H1 (cell line): ENCODE measurements around the gene SPEF2. TPM values are rescaled to one million over a fixed set of nuclear protein-coding genes. Genes with fewer than 3 reads are reported as not detected.

Experiments
- CTCF ChIA-PET: fragments of 300-600 bp; sonication (Branson Sonifier 250); formaldehyde crosslinking; loops from one replicate; lab custom pipeline; 2021; ENCODE audit not compliant: partially characterized antibody; lab: Charles Lee
- POLR2A ChIA-PET: fragments of 300-600 bp; sonication (Branson Sonifier 250); formaldehyde crosslinking; loops from one replicate; lab custom pipeline; 2021; ENCODE audit warnings: inconsistent platforms; ENCODE audit not compliant: partially characterized antibody; lab: Charles Lee
- DNase-seq, 2 experiments: peaks; one replicate each; pipeline versions ENCODE4 v3.0.0 to v3.0.0-alpha.2; 2010 to 2022; ENCODE audit warnings: low spot score in 2 of 2, low read depth in 1 of 2, mixed read lengths in 1 of 2
- FAIRE-seq: peaks from 2 replicates; lab custom pipeline; 2011; peaks lifted over from hg19 to GRCh38; lab: Jason Lieb, UNC
- H2AFZ ChIP-seq: 2 replicates; pipeline ENCODE4 v1.8.1; 2012; ENCODE audit warnings: low read length, inconsistent platforms
- H2AK5ac ChIP-seq: 2 replicates; pipeline ENCODE4 v1.6.1; 2013; ENCODE audit warnings: low read depth, low read length
- H2BK120ac ChIP-seq: replicated peaks from 2 replicates; pipeline ENCODE3; 2013; ENCODE audit warnings: low read depth, low read length, inconsistent platforms
- H2BK12ac ChIP-seq: 2 replicates; pipeline ENCODE4 v1.6.1; 2013; ENCODE audit warnings: low read depth, low read length
- H2BK15ac ChIP-seq: 2 replicates; pipeline ENCODE4 v1.6.1; 2013; ENCODE audit warnings: low read length
- H2BK20ac ChIP-seq: 2 replicates; pipeline ENCODE4 v1.6.1; 2013; ENCODE audit warnings: low read length
- H2BK5ac ChIP-seq: 2 replicates; pipeline ENCODE4 v1.6.1; 2013; ENCODE audit warnings: low read depth, low read length
- H3K14ac ChIP-seq: 2 replicates; pipeline ENCODE4 v1.6.1; 2013; ENCODE audit warnings: inconsistent platforms; ENCODE audit not compliant: insufficient read length
- H3K18ac ChIP-seq: 2 replicates; pipeline ENCODE4 v1.6.1; 2013; ENCODE audit warnings: low read length; ENCODE audit errors: extremely low read depth
- H3K23ac ChIP-seq: 2 replicates; pipeline ENCODE4 v1.6.1; 2013; ENCODE audit warnings: inconsistent platforms; ENCODE audit not compliant: insufficient read length
- H3K23me2 ChIP-seq: 2 replicates; pipeline ENCODE4 v1.6.1; 2013; ENCODE audit warnings: low read depth, low read length
- H3K27ac ChIP-seq: 2 replicates; pipeline ENCODE4 v1.6.1; 2011; ENCODE audit warnings: low read depth, low read length, inconsistent platforms
- H3K27me3 ChIP-seq, 4 experiments: replicated peaks in 1 of 4; 1 replicate in 1 of 4; 2 replicates in 3 of 4; pipeline versions ENCODE4 v1.6.1 to v1.8.1; 2011 to 2013; ENCODE audit warnings: low read length in 3 of 4, mild to moderate bottlenecking in 3 of 4, inconsistent platforms in 2 of 4, mixed read lengths in 2 of 4, moderate library complexity in 1 of 4; ENCODE audit not compliant: control insufficient read depth in 3 of 4, insufficient read depth in 3 of 4; ENCODE audit errors: extremely low read depth in 1 of 4
- H3K36me3 ChIP-seq, 4 experiments: 2 replicates each; pipeline versions ENCODE4 v1.6.1 to v1.8.1; 2011 to 2013; ENCODE audit warnings: mild to moderate bottlenecking in 4 of 4, low read length in 3 of 4, moderate library complexity in 2 of 4, control low read depth in 1 of 4, inconsistent platforms in 1 of 4; ENCODE audit not compliant: insufficient read depth in 4 of 4, control insufficient read depth in 2 of 4
- H3K4ac ChIP-seq: replicated peaks from 2 replicates; pipeline ENCODE3; 2013; ENCODE audit warnings: low read length, low read depth, mixed read lengths, inconsistent platforms; ENCODE audit not compliant: insufficient read length
- H3K4me1 ChIP-seq, 4 experiments: replicated peaks in 1 of 4; 1 replicate in 1 of 4; 2 replicates in 3 of 4; pipeline versions ENCODE4 v1.6.1 to v1.8.1; 2011 to 2013; ENCODE audit warnings: low read length in 3 of 4, inconsistent platforms in 2 of 4, mixed read lengths in 1 of 4; ENCODE audit not compliant: insufficient read depth in 4 of 4, control insufficient read depth in 3 of 4
- H3K4me2 ChIP-seq, 2 experiments: 2 replicates each; pipeline versions ENCODE4 v1.6.1 to v1.8.1; 2011 to 2013; ENCODE audit warnings: low read depth in 2 of 2, low read length in 2 of 2, control low read depth in 1 of 2, inconsistent platforms in 1 of 2, mild to moderate bottlenecking in 1 of 2; ENCODE audit not compliant: insufficient read depth in 1 of 2
- H3K4me3 ChIP-seq, 4 experiments: fragments of 200-600, 300-600 bp in 1 of 4; sonication (generic), shearing (Covaris generic), sonication (Bioruptor Twin) in 1 of 4; 2 replicates each; pipeline versions ENCODE4 v1.5.1 to v1.8.1; 2011 to 2016; ENCODE audit warnings: low read length in 4 of 4, low read depth in 3 of 4, control low read depth in 2 of 4, inconsistent platforms in 2 of 4, mild to moderate bottlenecking in 2 of 4, mixed read lengths in 1 of 4, moderate library complexity in 1 of 4; ENCODE audit not compliant: insufficient read depth in 2 of 4; ENCODE audit errors: extremely low read depth in 1 of 4
- H3K56ac ChIP-seq: replicated peaks from 2 replicates; pipeline ENCODE3; 2013; ENCODE audit warnings: low read depth, mild to moderate bottlenecking, mixed read lengths, low read length, inconsistent platforms; ENCODE audit not compliant: insufficient read length
- H3K79me1 ChIP-seq: 2 replicates; pipeline ENCODE4 v1.6.1; 2013; ENCODE audit warnings: low read depth, low read length, control low read depth
- H3K79me2 ChIP-seq, 2 experiments: 2 replicates each; pipeline versions ENCODE4 v1.6.1 to v1.8.1; 2012 to 2013; ENCODE audit warnings: low read length in 2 of 2, mild to moderate bottlenecking in 2 of 2, inconsistent platforms in 1 of 2; ENCODE audit not compliant: insufficient read depth in 2 of 2, control insufficient read depth in 1 of 2
- H3K9ac ChIP-seq, 4 experiments: replicated peaks in 1 of 4; 1 replicate in 1 of 4; 2 replicates in 3 of 4; pipeline versions ENCODE4 v1.6.1 to v1.8.1; 2011 to 2013; ENCODE audit warnings: low read depth in 3 of 4, low read length in 3 of 4, control low read depth in 2 of 4, mild to moderate bottlenecking in 2 of 4, moderate library complexity in 2 of 4, inconsistent platforms in 1 of 4; ENCODE audit errors: extremely low read depth in 1 of 4
- H3K9me3 ChIP-seq, 2 experiments: 2 replicates each; pipeline versions ENCODE4 v1.6.1 to v1.8.1; 2012 to 2013; ENCODE audit warnings: mild to moderate bottlenecking in 2 of 2, moderate library complexity in 2 of 2, control low read depth in 1 of 2, inconsistent platforms in 1 of 2, low read depth in 1 of 2, low read length in 1 of 2, mixed read lengths in 1 of 2; ENCODE audit not compliant: insufficient read depth in 2 of 2
- H4K20me1 ChIP-seq, 2 experiments: replicated peaks in 1 of 2; 2 replicates each; pipeline versions ENCODE3 to v1.8.1; 2011 to 2013; ENCODE audit warnings: inconsistent platforms in 2 of 2, low read length in 2 of 2, mild to moderate bottlenecking in 1 of 2; ENCODE audit not compliant: insufficient read depth in 2 of 2, control insufficient read depth in 1 of 2
- H4K5ac ChIP-seq: 2 replicates; pipeline ENCODE4 v1.6.1; 2013; ENCODE audit warnings: low read length, low read depth, mixed read lengths, inconsistent platforms; ENCODE audit not compliant: insufficient read length
- H4K8ac ChIP-seq: 2 replicates; pipeline ENCODE4 v1.8.0; 2013; ENCODE audit warnings: mild to moderate bottlenecking, moderate library complexity, low read length, inconsistent platforms; ENCODE audit not compliant: insufficient read depth; ENCODE audit errors: extremely low read depth
- H4K91ac ChIP-seq: replicated peaks from 2 replicates; pipeline ENCODE3; 2013; ENCODE audit warnings: low read length, mixed read lengths, inconsistent platforms; ENCODE audit not compliant: insufficient read length
- CEBPB ChIP-seq: IDR thresholded peaks from 2 replicates; pipeline ENCODE4 v1.6.1; 2012; ENCODE audit warnings: low read depth, low read length
- CREB1 ChIP-seq: IDR thresholded peaks from 2 replicates; pipeline ENCODE4 v1.6.1; 2012; ENCODE audit warnings: inconsistent platforms
- GABPA ChIP-seq: IDR thresholded peaks from 2 replicates; pipeline ENCODE4 v1.6.1; 2011; ENCODE audit warnings: mild to moderate bottlenecking, low read length, moderate library complexity, borderline replicate concordance; ENCODE audit not compliant: insufficient read depth
- HDAC2 ChIP-seq, 2 experiments: fragments of 300-600 bp in 1 of 2; sonication (generic) in 1 of 2; IDR thresholded peaks; 2 replicates each; pipeline ENCODE4 v1.6.1; 2011 to 2012; ENCODE audit warnings: low read depth in 2 of 2, low read length in 2 of 2, mild to moderate bottlenecking in 2 of 2, moderate library complexity in 2 of 2, borderline replicate concordance in 1 of 2, inconsistent platforms in 1 of 2
- NANOG ChIP-seq: IDR thresholded peaks from 2 replicates; pipeline ENCODE4 v1.6.1; 2011; ENCODE audit warnings: low read length, low read depth, mild to moderate bottlenecking, inconsistent platforms; ENCODE audit not compliant: insufficient read depth, poor library complexity, severe bottlenecking
- POLR2A ChIP-seq, 2 experiments: IDR thresholded peaks; 1 replicate in 1 of 2; 2 replicates in 1 of 2; pipeline ENCODE4 v1.6.1; 2011; ENCODE audit warnings: low read depth in 2 of 2, low read length in 2 of 2, mild to moderate bottlenecking in 2 of 2; ENCODE audit errors: control extremely low read depth in 1 of 2
- POLR2AphosphoS5 ChIP-seq: IDR thresholded peaks from 2 replicates; pipeline ENCODE4 v1.6.1; 2011; ENCODE audit warnings: low read depth, low read length
- SP1 ChIP-seq: IDR thresholded peaks from 2 replicates; pipeline ENCODE4 v1.6.1; 2011; ENCODE audit warnings: low read depth, low read length
- SP4 ChIP-seq: IDR thresholded peaks from 2 replicates; pipeline ENCODE4 v1.6.1; 2012; ENCODE audit warnings: low read length, inconsistent platforms
- TAF1 ChIP-seq: IDR thresholded peaks from 2 replicates; pipeline ENCODE4 v1.6.1; 2011; ENCODE audit warnings: mild to moderate bottlenecking, low read depth, low read length
- TBP ChIP-seq: IDR thresholded peaks from 2 replicates; pipeline ENCODE4 v1.6.1; 2011; ENCODE audit warnings: low read depth, low read length, improper control_type of control experiment
- WGBS, 2 experiments: shearing (Covaris generic) in 1 of 2; methylation state at CpG; one replicate each; pipeline versions ENCODE4 v1.1.6 to v1.1.7; 2013 to 2015; ENCODE audit warnings: low lambda C conversion rate in 2 of 2, mixed read lengths in 2 of 2, inconsistent platforms in 1 of 2, low coverage in 1 of 2, missing lambda C conversion rate in 1 of 2; ENCODE audit not compliant: insufficient replicate concordance in 2 of 2, insufficient coverage in 1 of 2, insufficient read length in 1 of 2; ENCODE audit errors: extremely low coverage in 1 of 2, missing lambda C conversion rate in 1 of 2; 5-methylcytosine and 5-hydroxymethylcytosine counted together
- polyA plus RNA-seq, 7 experiments: library from polyadenylated mRNA; depleted of rRNA in 3 of 7; stranded (reverse) in 5 of 7; unstranded in 2 of 7; fragments of >200 nt in 5 of 7; fragments of 200-250 nt in 2 of 7; gene quantifications; 1 replicate in 5 of 7; 2 replicates in 1 of 7; 4 replicates in 1 of 7; pipeline versions ENCODE4 v1.2.1 to v1.2.3, GENCODE V29; 2011 to 2013; ENCODE audit warnings: missing spikeins in 2 of 7, mixed read lengths in 2 of 7
- total RNA-seq: library from RNA; stranded (reverse); fragmentation: NEBNext Ultra II Directional; extraction: Animal tissue kit (Norgen Biotek cat#: 25700); gene quantifications from 2 replicates; pipeline ENCODE4 v1.2.1, GENCODE V29; 2021
- TF ChIP-seq, protein P1 (sequence below): IDR thresholded peaks from 2 replicates; pipeline ENCODE4 v1.6.1; 2012; ENCODE audit warnings: low read length, inconsistent platforms

The SPEF2 gene
- total and polyA plus RNA-seq, 2 of the 8 experiments (the other 6 are each of a cell fraction or from before 2014, with no cell fraction given) = 0.14 to 0.73 TPM

DNA sequence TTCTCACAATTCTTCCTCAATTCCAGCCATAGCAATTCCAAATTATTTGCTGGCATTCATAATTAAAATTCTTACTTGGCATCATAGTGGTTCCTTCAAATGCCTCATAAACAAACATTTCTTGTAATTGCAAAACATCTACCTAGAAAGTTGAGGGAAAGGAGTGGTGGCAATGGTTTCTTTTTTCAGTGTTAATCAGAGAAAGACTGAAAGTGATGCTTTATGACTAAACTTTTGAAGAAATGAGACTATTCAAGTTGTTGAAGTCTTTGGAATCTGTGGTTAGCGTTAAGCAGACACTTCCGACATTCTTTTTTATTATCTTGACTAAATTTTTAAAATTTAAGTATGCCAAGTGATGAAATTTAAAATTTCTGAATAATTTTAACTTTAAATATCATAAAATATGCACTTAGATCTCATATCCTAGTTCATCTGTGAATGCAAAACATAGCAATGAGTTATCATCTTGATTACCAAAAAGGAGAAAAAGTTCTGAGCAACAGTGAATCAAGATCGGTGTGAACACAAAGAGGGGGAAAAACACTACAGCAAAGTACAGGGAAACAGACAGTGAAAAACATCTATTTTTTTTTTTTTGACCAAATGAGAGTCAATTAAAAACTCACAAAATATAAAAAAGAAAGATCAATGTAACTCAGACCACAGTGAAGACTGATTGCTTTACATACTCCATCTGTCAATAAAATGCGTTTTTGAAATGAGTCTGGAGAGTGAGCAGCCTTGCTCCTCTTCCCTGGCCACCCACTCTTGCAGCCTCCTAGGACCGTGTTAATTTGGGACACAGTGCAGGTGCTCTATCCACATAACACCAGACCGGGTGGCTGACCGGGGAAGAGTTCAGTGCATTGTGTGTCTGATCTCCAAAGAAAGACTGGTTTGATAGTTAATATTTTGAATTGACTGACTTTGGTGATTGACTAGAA is 218.4 kb downstream of the SPEF2 start:
- no peaks in the 10 kb centered on the region for H3K4me1 ChIP-seq
- H2BK12ac ChIP-seq = no peak overlapping the region
- no peaks in the 10 kb centered on the region for H3K23me2 ChIP-seq
- H3K27ac ChIP-seq = no peak overlapping the region
- no peaks in the 10 kb centered on the region for H3K79me2 ChIP-seq
- DNase-seq (no peak), FAIRE-seq (no peak)
- H4K8ac ChIP-seq = no peak overlapping the region
- CTCF ChIA-PET = no interaction called here
- H2BK15ac ChIP-seq = no peak overlapping the region
- no peak overlapping the region for H2BK5ac ChIP-seq
- H2AFZ ChIP-seq = no peak overlapping the region
- POLR2A ChIA-PET = no interaction called here
- H3K4me3 ChIP-seq = no peak overlapping the region
- H4K5ac ChIP-seq = no peak overlapping the region
- H3K14ac ChIP-seq = no peak overlapping the region
- no peak overlapping the region for H3K9ac ChIP-seq
- H3K36me3 ChIP-seq = no peaks in the 10 kb centered on the region
- no peak overlapping the region for H4K91ac ChIP-seq
- 92% methylated on average over 7 of the region's 7 CpGs; no CpG with 5 or more reads in 1 of the 2 experiments for WGBS, 2 experiments
- H3K4ac ChIP-seq = no peak overlapping the region
- no peaks in the 10 kb centered on the region for H3K79me1 ChIP-seq
- H3K9me3 ChIP-seq = no peaks in the 10 kb centered on the region
- H3K27me3 ChIP-seq = no peaks in the 10 kb centered on the region
- no peak overlapping the region for H3K23ac ChIP-seq
- H4K20me1 ChIP-seq = no peaks in the 10 kb centered on the region
- no peak overlapping the region for H2AK5ac ChIP-seq
- no peak overlapping the region for H3K56ac ChIP-seq
- H3K18ac ChIP-seq = no peak overlapping the region
- no peak overlapping the region for H2BK20ac ChIP-seq
- no peak overlapping the region for H3K4me2 ChIP-seq
- H2BK120ac ChIP-seq = no peak overlapping the region
- TF ChIP-seq HDAC2 (IDR thresholded peaks at IDR 0.05; ENCODE audit: borderline replicate concordance in 1 of 2, low read depth in 2 of 2, low read length in 2 of 2) (no peak), CEBPB (no peak), TAF1 (no peak), SP1 (no peak), SP4 (no peak), TBP (no peak), CREB1 (no peak), POLR2A (IDR thresholded peaks at IDR 0.05; ENCODE audit: control extremely low read depth in 1 of 2, low read depth in 2 of 2, low read length in 2 of 2) (no peak), NANOG (no peak), GABPA (no peak), POLR2AphosphoS5 (no peak)
- TF ChIP-seq, protein P1, sequence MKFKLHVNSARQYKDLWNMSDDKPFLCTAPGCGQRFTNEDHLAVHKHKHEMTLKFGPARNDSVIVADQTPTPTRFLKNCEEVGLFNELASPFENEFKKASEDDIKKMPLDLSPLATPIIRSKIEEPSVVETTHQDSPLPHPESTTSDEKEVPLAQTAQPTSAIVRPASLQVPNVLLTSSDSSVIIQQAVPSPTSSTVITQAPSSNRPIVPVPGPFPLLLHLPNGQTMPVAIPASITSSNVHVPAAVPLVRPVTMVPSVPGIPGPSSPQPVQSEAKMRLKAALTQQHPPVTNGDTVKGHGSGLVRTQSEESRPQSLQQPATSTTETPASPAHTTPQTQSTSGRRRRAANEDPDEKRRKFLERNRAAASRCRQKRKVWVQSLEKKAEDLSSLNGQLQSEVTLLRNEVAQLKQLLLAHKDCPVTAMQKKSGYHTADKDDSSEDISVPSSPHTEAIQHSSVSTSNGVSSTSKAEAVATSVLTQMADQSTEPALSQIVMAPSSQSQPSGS = no peak
